ENCODE results near the gene RYR1.

DNA sequence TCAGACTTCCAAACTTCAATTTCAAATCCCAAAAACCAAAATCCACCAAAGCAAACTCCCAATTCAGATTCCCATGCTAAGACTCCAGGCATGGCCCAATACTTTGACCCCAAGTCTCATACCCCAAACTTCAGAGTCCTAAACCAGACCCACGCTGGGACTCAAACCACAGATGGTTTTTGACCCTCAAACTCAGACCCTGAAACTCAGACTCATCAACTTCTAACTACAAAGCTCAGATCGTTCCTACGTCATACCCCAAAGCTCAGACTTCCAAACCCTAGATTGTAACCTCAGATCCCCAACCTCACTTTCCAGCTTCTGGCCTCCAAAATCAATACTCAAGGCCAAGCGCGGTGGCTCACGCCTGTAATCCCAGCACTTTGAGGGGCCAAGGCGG, 11.9 kb downstream of the RYR1 start:
- no peak for TF ChIP-seq POLR2A (IDR thresholded peaks at IDR 0.05; ENCODE audit: low read depth, low read length)
- no peak for TF ChIP-seq POLR2AphosphoS5 (IDR thresholded peaks at IDR 0.05; ENCODE audit: low read depth, low read length)

Measured in GM12892 (cell line).